Measurements from ENCODE around the gene EYS.

- TF ChIP-seq CTCF (IDR thresholded peaks at IDR 0.05 in 2 of 3, conservative IDR thresholded peaks at IDR 0.05 in 1 of 3; ENCODE audit: borderline replicate concordance in 1 of 3, insufficient read depth in 1 of 3, low read depth in 2 of 3, low read length in 2 of 3) (no peak), RAD21 (IDR thresholded peaks at IDR 0.05; ENCODE audit: low read depth) (no peak), CBX3 (IDR thresholded peaks at IDR 0.05; ENCODE audit: low read depth) (no peak), ELF1 (IDR thresholded peaks at IDR 0.05; ENCODE audit: borderline replicate concordance, low read depth) (no peak), CEBPB (IDR thresholded peaks at IDR 0.05; ENCODE audit: low read depth) (no peak), POLR2A (IDR thresholded peaks at IDR 0.05; ENCODE audit: borderline replicate concordance, extremely low read depth, insufficient read depth, insufficient read length) (no peak), ZNF274 (IDR thresholded peaks at IDR 0.05; ENCODE audit: low read depth, low read length) (no peak), ZBTB33 (IDR thresholded peaks at IDR 0.05; ENCODE audit: extremely low read depth, insufficient replicate concordance, low read length) (no peak), POLR2AphosphoS5 (IDR thresholded peaks at IDR 0.05; ENCODE audit: low read depth, low read length) (no peak), TCF7L2 (IDR thresholded peaks at IDR 0.05; ENCODE audit: borderline replicate concordance, extremely low read depth, insufficient read depth, insufficient read length) (no peak), REST (IDR thresholded peaks at IDR 0.05; ENCODE audit: low read depth) (no peak), ZFX (IDR thresholded peaks at IDR 0.05) (no peak)
Observed at GRCh38 chr6:65708162-65708561, 1.1 kb upstream of the EYS start.
